NCI-H146 treated with DMSO at 0.1 percent for 48 hours (cell line): Measurements from ENCODE around the gene IVNS1ABP.
A peak's percentile ranks its signal among the peaks of the same experiment; 100 is the strongest.
"Not testable (repeated sequence)": the region's sequence is repeated elsewhere in the genome, so short reads cannot be mapped to it uniquely, and the experiment has no call there.

Experiments used
- DNase-seq: peaks from one replicate; lab custom pipeline; 2025; ENCODE audit not compliant: unreplicated experiment; lab: John Stamatoyannopoulos, UW

The IVNS1ABP gene

DNA sequence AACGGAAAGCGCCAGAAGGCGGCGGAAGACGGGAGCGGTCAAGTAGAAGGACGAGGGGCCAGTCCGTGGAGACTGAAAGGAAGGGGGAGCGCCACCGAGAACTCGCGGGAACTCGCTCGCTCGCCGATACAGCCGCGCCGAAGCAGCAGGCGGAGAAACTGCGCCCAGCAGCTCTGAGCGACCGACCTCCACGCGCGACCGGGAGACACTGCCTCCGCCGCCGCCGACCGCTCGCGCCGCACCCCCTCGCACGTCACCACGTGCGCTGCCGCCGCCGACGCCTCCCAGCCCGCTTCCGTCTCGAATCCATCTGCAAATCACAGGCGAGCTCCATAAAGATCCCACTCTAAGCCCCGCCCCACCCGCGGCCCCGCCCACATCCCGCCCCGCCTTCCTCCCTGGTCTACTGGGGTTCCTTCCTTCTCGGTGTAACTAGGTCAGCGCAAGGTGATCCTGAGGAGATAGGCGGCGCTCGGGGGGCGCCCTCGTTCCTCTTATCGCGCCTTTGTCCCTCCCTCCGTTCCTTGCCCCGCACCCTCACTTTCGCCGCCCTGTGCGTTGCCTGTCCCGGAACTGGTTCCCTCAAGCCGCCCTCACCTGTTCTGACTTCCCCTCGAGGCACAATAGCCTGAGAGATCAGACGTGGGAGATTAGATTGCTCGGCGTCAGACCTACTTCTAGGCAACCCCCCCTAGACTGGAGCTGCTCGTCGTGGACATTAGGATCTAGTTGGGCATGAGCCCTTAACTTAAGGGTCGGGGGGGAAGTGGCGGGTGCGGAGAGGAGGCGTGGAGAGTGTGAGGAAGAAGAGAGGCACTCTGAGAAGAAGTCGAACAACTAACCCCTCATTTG is at the start of gene IVNS1ABP:
IVNS1ABP (minus strand) TSS at position 210 of the 852 bp plus-strand sequence. CDS start 7,750 bp downstream, outside the sequence.
- DNase-seq: peak; percentile 95

GRCh38 chr1:185365951-185366350 is 48.9 kb upstream of the IVNS1ABP start:
- DNase-seq: no peak

- DNase-seq: not testable (repeated sequence)
Observed at GRCh38 chr1:185364528-185364927, 47.5 kb upstream of the IVNS1ABP start.

GRCh38 chr1:185363205-185363604 is 46.2 kb upstream of the IVNS1ABP start:
- no peak for DNase-seq

DNA sequence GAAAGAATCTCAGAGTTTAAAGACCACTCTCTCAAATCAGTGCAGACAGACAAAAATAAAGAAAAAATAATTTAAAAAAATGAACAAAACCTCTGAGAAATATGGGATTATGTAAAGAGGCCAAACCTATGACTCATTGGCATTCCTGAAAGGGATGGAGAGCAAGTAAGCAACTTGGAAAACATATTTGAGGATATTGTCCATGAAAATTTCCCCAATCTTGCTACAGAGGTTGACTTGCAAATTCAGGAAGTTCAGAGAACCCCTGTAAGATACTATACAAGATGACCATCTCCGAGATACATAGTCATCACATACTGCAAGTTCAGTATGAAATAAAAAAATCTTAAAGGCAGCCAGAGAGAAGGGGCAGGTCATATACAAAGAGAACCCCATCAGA is 43.7 kb upstream of the IVNS1ABP start:
- DNase-seq: no peak

DNA sequence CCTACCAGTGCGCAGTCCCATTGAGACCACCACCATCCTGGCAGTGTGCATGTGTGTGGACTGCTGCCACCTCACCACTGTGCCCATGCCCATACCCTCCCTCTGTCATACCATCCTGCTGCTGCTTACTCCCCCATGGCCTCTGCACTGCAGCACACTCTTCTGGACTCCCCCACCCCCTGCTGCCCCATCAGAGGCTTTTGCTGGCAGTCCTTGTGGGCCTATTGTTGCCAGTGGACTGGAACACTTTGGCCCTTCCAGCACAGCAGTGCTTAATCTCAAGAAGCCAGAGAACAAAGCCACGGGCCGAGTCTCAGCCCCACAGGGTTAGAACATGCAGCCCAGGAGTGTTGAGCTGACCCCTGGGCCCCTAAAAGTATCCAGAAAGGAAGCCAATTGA is 41.9 kb upstream of the IVNS1ABP start:
- no peak for DNase-seq

GRCh38 chr1:185355947-185356346 is 38.9 kb upstream of the IVNS1ABP start:
- DNase-seq: no peak

- DNase-seq: no peak
Observed at GRCh38 chr1:185353124-185353523, 36.1 kb upstream of the IVNS1ABP start.

DNA sequence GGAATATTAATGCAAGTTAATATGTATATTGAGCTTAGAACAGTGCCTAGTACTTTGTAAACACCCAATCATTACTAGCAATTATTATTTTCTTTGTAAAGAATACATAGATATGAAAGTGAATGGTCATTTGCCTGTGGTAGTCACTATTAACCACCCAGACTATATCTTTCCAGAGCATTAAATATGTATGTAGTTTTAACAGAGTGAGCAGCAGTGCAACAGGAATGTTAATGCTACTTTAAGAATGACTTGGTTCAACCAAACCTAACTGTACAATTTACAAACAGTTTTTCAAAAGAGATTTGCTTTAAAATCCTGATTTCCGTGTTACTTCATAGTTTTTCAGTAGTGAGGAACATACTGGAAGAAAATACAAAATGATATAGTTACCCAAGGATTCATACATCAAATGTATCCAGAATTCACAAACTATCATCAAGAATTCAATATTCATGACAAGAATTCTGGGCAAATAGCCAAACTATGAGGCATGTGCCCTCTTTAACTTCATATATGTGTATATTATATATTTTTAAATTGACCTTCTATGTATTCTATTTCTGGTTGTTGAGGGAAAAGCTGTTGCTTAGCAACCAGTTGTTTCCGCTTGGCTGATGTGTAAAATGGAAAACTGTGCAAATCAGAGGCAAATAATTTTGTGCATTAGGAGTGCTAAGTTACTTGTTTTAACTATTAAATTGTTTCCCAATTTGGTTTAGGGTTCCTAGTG is 34.9 kb upstream of the IVNS1ABP start:
- DNase-seq: no peak

GRCh38 chr1:185350027-185350442 is 33.0 kb upstream of the IVNS1ABP start:
- DNase-seq: no peak

GRCh38 chr1:185349556-185349955 is 32.5 kb upstream of the IVNS1ABP start:
- DNase-seq: no peak

DNA sequence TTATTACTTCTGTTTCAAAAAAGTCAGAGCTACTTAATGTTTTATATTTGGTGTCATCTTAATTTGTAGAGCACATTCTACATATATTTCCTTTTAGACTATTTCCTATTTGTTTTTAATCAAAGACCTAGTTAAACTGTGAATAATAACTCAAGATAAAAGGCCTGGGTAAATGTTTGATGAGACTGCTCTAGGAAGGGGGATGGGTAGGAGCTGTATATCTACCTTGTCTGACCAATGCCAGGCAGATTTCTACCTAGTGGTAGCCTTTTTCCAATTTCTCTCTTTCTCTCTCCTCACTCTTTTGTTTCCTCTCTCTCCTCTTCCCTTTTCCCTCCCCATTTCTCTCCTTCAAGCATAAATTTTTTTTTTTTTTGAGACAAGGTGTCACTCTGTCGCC is 31.9 kb upstream of the IVNS1ABP start:
- no peak for DNase-seq

GRCh38 chr1:185348296-185348695 is 31.3 kb upstream of the IVNS1ABP start:
- DNase-seq: no peak

- DNase-seq: no peak
Observed at GRCh38 chr1:185345913-185346720, 29.1 kb upstream of the IVNS1ABP start.

DNA sequence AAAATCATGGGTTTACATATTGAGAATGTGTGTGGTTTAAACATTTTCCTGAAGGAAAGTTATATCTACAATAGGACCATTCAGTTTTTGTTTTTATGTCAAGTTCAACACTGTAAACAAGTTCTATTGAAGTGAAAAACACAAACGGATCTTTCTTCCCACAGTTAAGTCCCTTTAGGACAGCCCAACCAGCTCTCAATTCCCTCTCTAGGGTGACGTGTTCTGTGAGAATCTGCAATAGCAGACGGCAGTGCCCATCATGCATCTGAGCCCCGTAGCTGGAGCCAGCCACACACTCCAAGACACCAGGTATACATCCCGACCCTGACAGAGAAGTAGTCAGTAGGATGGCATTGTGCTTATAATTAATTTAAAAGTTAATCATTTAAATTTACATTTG is 26.3 kb upstream of the IVNS1ABP start:
- DNase-seq: no peak

GRCh38 chr1:185342672-185343259 is 25.7 kb upstream of the IVNS1ABP start:
- no peak for DNase-seq

DNA sequence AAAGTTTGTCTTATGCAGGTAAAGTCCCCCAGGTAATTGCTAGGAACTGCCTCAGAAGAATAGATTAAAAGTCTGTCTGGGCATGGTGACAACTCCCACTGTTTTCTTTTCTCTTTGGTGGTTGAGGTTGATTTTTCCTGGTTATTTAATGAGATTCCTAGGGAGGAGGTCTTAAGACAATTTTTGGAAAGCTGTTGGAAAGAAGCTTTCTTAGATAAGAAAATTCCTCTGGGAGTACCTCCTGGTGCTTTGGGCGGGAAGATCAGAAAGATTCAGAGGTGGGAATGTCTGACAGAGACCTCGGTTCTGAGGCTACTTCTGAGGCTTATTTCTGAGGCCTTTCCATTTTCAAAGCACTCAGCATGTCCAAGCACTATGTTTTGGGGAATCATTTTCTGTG is 25.0 kb upstream of the IVNS1ABP start:
- DNase-seq: no peak

GRCh38 chr1:185341196-185341781 is 24.2 kb upstream of the IVNS1ABP start:
- DNase-seq: no peak

- no peak for DNase-seq
Observed at GRCh38 chr1:185338719-185339622, 21.9 kb upstream of the IVNS1ABP start.

DNA sequence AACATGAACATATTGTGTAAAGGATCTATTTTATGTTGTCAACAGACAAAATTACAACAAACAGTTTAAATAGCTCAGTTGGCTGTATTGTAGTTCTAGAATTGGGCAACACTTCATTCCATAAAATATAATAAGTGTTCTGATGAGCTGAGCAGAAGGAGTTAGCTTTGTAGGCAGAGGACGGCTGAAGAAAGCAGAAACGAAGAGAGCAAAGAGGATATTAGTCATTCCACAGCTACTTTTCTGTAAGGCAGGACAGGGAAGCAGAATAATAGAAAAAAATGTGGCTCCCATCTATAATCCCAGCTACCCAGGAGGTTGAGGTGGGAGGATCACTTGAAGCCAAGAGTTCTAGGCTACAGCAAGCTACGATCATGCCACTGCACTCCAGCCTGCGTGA is 20.2 kb upstream of the IVNS1ABP start:
- DNase-seq: no peak
